Right lobe of liver (tissue), 4 donors: ENCODE measurements around the gene CALCOCO2.

Experiments used
- CTCF ChIP-seq, 4 donors: fragments of 200-600 bp in 3 of 4; fragments of 450-650 bp in 1 of 4; IDR thresholded peaks; one replicate each; pipeline versions ENCODE4 v1.5.1 to v1.8.0; 2016 to 2022; ENCODE audit warnings: antibody characterized with exemption in 4 of 4, mild to moderate bottlenecking in 2 of 4
- POLR2A ChIP-seq: fragments of 450-650 bp; IDR thresholded peaks from one replicate; pipeline ENCODE4 v1.6.1; 2017; ENCODE audit warnings: antibody characterized with exemption, mild to moderate bottlenecking
- donor health status: DM: no; HTN: no; CAD: no.
- donor health status: DM: no; HTN: no; CAD: no.
- donor health status: DM: no; HTN: yes; CAD: no.

GRCh38 chr17:48854774-48855476 is 24.1 kb downstream of the CALCOCO2 start:
- TF ChIP-seq POLR2A (no peak), CTCF (IDR thresholded peaks at IDR 0.05) (no peak)
